Activated CD4-positive, alpha-beta T cell treated with anti-CD3 and anti-CD28 coated beads for 4 hours (primary cell): Measurements from ENCODE around the gene CCDC78.

Source experiments
- DNase-seq, 2 donors: peaks; one replicate each; pipeline ENCODE4 v3.0.0-alpha.2; 2020

CCDC78 gene

GRCh38 chr16:736936-737481 lies 10.8 kb upstream of the CCDC78 start:
- no peak for DNase-seq

- no peak for DNase-seq
Observed at GRCh38 chr16:735982-736453, 9.8 kb upstream of the CCDC78 start.

GRCh38 chr16:734981-735881 lies 9.0 kb upstream of the CCDC78 start:
- DNase-seq = no peak

DNA sequence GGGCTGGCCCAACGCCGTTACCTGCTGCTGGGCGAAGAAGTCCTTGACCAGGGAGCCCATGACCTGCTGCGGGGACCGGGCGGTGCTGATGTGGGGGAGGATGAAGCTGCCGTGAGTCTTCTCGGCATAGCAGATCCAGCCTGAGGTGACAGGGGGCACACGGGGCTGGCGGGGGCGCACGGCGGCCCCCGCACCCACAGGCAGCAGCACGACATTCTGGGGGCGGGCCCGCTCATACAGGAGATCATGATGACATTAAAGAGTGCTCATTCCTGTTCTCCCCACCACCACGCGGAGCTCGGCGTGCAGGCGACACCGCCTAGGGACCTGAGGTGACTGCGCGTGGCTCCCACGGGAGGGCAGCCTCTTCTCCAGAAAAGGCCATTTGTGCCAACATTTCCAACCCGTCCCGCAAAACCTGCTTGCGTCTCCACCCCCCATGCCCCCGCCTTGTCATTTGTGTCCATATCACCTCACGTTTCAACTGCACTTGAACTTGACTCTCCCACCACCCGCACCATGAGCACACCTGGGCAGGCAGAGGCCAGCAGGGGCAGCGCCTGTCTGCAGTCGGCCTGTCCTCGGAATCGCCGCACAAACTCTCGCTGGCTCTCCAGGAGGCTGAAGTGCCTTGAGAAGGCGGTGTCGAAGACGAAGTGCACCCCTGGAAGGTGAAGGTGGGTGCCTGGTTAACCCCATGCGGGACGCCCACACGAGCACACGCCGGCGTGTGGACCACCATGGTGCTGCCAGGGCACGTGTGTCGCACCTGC lies 8.2 kb upstream of the CCDC78 start:
- no peak for DNase-seq

GRCh38 chr16:733382-734207 lies 7.4 kb upstream of the CCDC78 start:
- DNase-seq = peak; percentile 35 to 48

GRCh38 chr16:732936-733335 lies 6.7 kb upstream of the CCDC78 start:
- DNase-seq = no peak

GRCh38 chr16:732332-732731 lies 6.1 kb upstream of the CCDC78 start:
- no peak for DNase-seq

DNA sequence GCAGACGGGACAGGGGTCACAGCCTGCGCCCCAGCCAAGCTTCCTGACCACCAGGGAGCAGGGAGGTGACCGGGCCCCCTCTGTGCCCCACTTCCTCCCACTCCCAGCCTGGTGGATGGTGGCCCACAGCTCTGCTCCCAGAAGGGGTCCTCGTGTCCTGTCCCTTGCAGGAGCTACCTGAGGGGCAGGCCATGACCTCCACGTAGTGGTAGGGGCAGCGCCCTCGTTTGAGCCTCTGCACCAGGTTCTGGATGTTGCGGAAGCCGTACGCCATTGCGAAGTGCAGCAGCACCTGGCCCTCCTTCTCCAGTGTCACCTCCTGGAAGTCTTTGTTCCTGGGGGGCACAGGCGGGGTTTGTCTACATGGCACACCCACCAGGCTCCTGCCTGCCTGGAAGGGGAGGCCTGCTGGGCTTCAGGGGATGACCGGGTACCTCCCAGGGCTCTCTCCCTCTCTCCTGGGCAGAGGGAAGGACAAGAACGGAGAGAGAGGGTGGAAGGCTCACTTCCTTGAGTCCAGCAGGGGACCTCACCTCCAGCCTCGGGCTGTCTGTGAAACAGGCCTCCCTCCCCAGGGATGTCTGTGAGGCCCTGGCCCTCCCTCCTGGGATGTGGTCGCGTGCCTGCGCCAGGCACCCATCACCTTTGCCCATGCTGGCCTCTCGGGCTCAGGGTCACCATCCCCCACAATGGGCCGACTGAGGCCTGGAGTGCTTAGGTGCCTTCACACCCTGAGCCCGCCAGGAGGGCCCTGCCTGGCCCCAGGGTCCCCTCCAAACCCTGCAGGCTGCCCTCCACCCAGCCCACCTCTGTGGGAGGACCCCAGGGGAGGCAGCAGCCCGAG lies 4.6 kb upstream of the CCDC78 start:
- DNase-seq = no peak

GRCh38 chr16:729768-730665 lies 3.8 kb upstream of the CCDC78 start:
- DNase-seq = no peak

DNA sequence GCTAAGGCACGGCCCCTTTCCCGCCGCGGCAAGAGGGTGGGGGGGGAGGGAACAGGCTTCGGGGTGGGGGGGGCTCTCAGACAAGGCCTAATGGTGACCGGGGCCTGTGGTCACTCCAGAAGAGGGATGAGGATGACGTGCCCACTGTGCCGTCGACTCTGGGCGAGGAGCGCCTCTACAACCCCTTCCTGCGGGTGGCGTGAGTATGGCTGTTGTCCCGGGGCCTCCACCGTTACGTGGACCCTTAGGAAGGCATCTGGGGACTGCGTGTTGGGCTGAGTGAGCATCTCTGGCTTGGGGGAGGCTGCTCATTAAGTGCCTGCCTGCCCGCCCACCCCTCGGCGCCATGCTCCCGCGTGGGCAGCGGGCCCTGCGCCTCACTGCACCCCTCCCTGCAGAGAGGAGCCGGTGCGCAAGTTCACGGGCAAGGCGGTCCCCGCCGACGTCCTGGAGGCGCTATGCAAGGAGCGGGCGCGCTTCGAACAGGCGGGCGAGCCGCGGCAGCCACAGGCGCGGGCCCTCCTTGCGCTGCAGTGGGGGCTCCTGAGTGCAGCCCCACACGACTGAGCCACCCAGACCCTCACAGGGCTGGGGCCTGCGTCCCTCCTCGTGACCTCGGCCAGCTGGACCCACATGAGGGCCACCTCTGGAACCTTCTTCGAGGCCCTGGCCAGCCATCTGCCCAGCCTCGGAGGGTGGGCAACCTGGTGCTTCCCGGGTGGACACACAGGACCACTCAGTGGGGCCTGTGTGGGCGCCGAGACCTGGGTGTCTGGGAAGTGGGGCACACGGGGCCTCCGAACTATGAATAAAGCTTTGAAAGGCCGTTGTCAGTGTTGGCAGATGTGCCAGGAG lies 2.9 kb upstream of the CCDC78 start:
- DNase-seq = no peak

GRCh38 chr16:728131-728889 lies 2.1 kb upstream of the CCDC78 start:
- DNase-seq = peak; percentile 48 to 52

- no peak for DNase-seq
Observed at GRCh38 chr16:727291-727977, 1.2 kb upstream of the CCDC78 start.

GRCh38 chr16:726188-726437 lies 130 bp downstream of the CCDC78 start:
- no peak for DNase-seq

GRCh38 chr16:725463-726187 lies 618 bp downstream of the CCDC78 start:
- no peak for DNase-seq

DNA sequence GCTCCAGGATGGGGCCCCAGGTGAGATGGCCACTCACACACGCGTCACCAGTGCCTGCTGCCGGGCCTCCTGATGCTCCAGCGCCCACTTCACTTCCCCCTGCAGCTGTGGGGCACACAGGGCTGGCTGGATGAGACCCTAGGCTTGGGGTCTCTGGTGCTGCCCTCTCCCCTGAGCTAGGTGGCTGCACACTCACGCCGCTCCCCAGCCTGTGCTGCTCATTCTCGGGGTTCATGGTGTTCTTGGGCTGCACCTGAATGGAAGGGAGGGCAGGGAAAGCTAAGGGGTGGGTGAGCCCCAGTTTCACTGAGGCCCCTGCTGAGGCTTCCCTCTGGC lies 1.2 kb downstream of the CCDC78 start:
- no peak for DNase-seq

DNA sequence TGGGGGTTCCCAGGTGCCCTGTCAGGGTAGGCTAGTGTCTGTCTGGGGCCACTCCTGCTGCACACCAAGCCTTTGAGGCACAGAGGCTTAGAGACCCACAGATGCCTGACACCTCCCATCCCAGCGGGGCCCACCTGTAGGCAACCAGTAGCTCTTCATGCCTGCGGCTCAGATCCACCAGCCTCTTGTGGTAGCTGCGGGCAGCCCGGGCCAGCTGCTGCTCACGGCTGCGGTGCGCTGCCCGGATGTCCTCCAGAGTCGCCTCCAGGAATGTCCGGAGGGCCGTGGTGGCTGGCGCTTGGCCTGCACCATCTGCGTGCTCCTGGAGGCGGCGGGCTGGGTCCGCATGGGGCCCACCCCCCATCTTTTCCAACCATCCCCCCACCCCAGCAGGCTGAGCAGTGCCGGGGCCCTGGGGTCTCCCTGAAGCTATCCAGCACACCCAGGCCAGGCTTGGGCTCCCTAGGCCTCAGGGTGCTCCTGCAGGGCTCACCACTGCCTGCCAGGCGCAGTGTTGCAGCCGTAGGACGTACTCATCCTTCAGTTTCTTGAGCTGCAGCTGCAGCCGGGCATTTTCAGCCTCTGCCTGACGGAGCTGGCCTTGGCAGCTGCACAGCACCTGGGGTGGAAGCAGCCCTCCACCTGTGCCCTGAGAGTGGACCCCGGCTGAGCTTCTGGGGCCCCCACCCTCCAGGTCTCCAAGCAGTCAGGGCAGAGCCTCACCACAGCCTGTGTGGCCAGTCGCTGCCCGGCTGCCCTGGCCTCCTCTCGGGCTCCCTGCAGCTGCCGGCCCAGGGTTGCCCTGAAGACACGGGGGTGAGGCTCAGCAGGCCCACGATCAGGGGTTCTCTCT lies 1.8 kb downstream of the CCDC78 start:
- no peak for DNase-seq

DNA sequence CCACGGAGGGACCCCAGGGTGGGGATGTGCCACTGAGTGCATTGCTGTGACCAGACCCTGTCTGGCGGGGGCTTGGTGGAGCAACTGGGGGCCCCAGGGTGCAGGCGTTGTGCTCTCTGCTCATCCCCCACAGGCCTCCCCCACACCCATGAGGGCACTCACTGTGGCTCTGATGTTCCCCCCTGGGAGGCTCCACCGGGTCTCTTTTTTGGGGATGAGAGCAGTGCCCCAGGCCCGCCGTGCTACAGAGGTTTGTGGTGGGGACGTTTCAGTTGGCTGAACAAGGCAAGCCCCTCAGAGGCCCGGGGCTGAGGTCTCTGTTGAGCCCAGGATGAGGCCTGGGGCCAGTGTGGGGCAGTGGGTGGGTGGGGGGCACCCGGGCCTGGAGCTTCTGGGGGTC lies 2.5 kb downstream of the CCDC78 start:
- DNase-seq = no peak
